HG02943 (cell line): Measurements from ENCODE around the gene ST7.

Experiments used
- ATAC-seq: cut with Tn5 transposase; IDR thresholded peaks from one replicate; pipeline ENCODE4 v1.9.1; 2021; ENCODE audit warnings: mild to moderate bottlenecking, low read depth, moderate library complexity; ENCODE audit not compliant: unreplicated experiment

The ST7 gene

DNA sequence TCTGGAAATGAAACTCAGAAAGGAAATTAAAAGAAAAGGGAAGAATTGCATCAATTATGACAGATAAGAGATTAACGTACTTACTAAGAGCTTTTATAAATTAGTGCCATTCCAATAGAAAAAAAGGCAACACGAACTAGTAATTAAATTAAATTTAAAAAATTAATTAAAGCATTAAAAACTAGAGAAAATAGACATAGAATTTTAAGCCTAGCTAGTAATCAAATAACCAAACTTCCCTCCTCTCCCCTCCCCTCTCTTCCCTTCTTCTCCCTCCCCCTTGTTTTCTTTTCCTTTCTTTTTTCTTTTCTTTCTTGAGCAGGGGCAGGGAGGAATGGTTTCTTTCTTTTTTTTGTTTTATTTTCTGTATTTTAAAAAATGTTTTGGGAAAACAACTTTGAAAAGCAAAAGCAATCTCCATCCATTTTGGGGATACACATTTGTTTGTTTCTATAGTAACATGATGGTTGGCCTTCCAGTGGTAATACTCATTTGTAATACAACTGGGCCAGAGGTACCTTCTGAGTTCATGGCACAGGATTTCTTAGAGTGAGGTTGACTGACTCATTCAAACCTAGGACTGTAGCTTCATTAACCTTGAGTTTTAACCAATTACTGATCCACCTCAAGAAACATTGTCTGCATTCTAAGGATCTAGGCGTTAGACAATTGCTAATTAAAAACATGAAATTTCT, 132.6 kb downstream of the ST7 start:
- no peak for ATAC-seq

GRCh38 chr7:117086788-117087187, 133.5 kb downstream of the ST7 start:
- no peak for ATAC-seq

DNA sequence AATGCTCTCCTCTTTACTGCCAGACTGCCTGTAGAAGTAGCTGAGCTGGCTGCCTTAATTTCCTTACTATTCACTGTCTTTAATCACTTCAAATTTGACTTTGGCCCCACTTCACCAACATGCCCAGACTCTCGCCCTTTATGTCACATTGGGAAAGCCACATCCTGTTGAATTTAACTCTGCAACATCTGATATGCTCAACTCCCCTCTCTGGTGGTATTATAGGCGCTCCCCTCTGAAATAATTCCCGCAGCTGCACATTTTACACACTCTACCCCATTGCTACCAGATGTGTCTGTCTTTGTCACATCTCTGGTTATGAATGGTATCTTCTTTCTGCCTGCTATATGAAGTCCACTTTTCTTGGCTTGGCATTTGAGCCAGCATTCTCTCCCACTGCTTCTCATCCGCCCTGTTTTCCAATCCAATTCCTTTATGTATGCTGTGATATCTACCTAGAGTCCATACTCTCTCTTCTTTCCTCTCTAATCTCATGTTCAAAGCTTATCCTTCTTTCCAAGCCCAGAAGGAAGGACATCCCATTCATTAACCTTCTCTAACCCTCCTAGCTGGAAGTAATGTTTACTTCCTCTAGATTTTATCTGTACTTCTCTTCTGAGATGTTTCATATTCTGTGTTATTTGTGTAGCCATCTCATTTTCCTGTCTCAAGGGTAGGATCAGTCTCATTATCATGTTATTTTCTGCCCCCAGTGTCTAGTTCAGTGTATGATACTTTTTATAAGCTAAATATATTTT, 134.5 kb downstream of the ST7 start:
- no peak for ATAC-seq

DNA sequence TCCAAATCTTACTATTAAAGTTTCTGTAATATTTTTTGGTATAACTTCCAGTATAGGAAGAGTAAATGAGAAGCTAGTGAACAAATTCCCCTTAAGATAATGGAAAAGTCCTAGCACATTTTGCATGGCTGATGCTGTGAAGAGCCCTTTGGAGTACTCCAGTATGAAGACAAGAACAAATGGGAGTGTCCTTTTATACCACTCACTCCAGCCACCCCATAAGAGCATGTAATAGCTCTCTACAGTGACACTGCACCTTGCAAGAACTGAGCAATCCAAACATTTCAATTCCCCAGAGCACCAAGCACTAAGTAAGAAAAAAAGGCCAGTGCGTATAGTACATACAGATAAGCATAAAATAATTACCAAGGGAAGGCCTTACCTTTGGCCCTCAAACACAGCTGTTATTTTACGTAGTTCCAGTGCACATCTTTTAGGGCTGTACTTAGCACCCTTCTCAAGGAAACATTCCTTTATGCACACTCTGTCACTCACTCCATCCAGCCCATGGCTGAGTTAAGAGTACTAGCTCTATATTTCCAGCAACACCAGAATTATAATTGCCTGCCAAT, 135.4 kb downstream of the ST7 start:
- no peak for ATAC-seq

- ATAC-seq, result no peak
These were observed 137.5 kb downstream of the ST7 start for GRCh38 chr7:117090791-117091190.

DNA sequence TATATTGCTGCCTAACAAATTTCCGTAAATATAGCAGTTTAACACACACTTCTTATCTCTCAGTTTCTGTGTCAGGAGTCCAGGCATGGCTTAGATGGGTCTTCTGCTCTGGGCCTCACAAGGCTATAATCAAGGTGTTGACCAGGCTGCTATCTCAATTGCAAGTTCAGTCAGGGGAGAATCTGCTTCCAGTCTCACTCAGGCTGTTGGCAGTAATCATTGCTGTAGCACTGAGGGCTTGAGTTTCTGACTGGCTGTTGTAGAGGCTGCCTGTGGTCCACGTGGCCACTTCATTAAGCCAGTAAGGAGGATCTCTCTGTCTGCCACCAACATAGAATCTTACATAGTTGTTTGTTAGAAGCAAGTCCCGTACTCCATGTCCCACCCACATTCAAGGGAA, 138.4 kb downstream of the ST7 start:
- no peak for ATAC-seq

DNA sequence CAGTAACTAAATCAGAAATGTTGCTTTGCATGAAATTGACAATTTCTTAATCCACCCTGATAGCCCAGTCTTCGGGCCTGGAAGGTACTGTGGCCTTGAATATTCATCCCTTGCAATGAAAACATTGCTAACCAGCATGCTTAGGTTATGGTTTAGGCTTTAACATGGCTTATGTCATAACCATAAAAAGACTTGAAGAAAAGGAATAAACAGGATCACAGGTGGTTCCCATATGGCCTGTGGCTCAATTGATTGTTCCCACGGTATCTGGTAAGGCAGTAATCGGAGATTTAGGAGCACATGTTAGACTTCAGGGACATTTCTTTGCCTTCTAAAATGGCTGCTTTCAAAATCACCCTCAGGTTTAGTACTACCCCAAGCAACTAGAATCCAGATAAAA, 139.5 kb downstream of the ST7 start:
- no peak for ATAC-seq

GRCh38 chr7:117094457-117094856, 141.2 kb downstream of the ST7 start:
- ATAC-seq, result no peak

- ATAC-seq, result no peak
These were observed 141.8 kb downstream of the ST7 start for GRCh38 chr7:117095055-117095454.

DNA sequence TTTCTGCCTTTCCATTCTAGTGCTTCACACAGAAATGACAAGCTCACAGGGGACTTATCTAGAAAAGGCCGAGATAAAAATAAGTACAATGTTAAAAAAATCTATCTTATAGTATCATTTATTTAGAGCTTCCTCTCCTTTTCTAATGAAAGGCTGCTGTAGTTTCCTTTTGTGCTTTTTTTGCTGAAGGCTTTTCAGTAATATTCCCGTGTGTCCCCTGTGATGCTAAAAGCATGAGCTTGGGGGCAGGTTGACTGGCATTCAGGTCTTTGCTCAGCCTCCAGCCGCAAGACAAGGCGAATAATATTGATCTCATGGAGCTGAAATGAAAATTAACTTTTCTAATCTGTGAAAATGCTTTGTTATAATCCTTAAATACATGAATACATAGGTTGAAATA, 143.0 kb downstream of the ST7 start:
- ATAC-seq, result no peak

DNA sequence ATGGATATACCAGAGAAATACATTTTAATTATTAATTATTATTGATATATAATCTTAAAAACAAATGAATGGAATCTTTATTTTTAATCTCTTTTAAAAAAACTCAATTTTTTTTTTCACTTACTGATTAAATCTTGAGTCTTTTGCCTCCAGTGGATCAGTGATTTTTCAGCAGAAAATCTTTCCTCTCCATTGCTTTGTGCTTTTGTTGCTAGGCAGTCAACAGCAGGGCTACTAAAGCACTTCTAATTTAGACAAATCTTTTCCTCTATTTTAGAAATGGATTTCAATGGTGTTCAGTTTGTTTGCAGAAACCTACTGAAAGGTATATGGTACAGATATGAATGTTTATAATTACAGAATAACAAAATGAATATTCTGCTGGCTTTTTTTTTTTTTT, 143.6 kb downstream of the ST7 start:
- ATAC-seq, result no peak

DNA sequence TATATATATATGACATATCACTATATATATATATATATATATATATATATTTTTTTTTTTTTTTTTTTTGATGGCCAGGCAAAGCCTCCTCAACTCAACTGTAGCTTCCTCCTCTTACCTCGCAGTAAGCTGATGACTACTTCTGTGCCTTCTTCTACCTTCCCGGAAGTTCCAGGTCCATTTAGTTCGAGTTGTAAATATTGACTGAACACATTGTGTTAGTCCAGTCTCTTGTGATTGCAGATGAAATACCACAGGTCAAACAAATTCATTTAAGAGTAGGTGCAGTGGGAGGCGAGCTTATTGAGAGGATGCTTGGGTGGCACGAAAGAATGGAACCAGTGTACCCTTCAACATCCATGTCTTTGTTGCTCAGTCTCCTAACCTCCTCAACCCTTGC, 144.6 kb downstream of the ST7 start:
- ATAC-seq, result no peak

- ATAC-seq, result no peak
These were observed 145.2 kb downstream of the ST7 start for GRCh38 chr7:117098457-117098856.

DNA sequence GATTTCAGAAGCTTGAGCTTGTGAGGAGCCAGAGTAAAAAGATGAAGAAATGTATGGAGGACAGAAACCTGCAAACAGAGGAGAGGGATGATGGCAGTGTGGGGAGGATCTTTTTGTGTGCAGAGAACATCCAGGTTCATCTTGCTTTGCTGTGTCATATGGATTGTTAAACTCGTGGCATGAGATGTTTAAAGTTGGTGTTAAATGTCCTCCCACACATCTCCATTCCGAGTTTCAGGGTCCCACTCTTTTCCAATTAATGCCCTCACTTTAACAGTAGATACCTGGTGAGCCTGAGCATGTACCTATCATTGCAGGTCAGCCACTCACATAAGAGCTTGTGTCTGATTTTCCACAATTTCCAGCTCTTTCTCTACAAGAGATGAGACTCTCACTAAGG, 147.7 kb downstream of the ST7 start:
- ATAC-seq, result no peak

DNA sequence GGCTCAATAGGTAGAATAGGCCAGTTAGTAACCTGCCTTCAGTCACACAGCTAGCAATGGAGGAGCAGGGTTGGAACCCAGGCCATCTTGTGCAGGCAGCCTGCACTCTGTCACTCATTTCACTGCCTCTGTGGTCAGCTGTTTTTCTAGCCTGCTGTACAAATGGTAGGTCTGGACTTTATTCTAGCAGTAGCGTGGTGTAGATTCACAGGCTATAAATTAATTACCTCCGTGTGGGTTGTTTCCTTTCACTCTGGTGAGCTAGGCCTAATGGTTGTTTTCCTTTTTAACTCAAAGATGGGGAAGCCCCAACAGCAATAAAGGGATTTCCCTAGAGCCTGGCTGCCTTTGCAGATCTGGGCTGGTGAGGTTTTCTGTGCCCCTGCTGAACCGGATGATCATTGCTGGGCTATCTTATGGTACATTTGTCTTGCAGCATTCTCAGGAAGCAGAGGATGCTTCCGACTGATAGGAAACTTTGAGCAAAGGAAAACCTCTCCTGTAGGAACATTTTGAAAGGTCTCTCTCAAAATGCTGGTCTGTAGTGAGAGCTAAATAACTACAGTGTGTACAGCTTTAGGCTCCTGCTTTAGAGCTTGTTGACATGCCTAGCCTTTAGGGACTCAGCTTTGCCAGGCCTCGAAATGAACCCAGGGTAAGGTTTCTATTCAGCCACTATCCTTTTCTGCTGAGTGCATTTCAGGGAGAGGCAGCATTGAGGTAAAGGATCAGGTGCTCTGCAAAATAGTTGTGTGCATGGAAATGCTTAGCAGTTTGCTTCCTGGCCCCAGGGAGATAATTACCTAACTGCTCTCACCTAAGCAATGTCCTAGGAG, 157.4 kb downstream of the ST7 start:
- peak; percentile 91 for ATAC-seq

GRCh38 chr7:117111535-117111934, 158.2 kb downstream of the ST7 start:
- ATAC-seq, result no peak

DNA sequence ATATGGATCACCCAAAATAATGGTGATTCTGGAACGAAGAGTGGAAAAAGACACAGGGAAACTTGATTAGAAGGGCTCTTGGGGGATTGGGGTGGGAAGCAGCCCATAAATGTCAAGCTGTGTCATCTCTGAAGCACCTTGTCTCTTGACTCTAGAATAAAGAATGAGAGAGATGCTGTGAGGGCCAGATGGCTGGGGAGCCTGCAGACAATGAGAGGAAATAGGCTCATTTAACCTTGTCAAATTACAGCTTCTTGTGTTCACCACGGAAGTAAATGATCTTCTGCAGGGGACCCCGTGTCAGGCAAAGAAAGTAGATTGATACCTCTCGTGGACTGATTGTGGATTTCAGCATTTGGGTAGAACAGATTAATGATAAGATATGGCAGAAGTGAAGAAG, 159.3 kb downstream of the ST7 start:
- ATAC-seq, result no peak

DNA sequence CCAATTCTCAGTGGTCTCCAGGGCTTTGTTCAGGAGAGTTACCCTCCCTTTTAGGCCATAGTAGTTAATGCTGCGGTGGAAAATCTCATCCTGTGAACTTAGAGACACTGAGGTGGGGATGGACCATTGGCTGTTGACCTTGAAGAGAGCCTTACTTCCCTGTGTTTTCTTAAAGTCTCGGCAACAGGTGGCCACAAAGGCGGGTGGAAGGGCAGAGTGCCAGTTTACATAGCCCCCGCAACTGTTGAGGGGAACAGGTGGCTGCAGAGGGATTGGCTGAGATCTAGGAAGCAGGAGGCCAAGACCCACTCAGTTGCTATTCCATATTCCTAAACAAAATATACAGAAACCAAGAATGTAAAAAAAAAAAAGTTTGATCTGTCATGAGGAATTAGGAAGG, 160.6 kb downstream of the ST7 start:
- ATAC-seq, result no peak

DNA sequence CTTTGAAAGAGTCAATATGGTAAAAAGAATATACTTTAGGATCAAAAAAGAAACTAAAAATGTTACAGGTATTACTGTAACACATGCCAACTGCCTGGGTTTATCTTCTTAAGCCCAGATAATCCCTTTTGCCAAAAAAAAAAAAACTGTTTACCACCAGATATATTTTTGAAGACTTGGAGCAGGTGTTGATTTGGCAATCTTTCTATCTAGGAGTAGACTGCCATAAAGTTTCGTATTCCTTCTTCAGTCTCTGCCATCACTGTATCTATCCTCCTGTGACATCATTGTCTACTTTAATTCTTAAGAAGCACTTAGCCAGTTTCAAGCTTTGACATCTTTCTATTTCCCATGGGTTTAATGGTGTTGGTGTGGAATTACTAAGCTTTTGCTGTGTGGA, 161.0 kb downstream of the ST7 start:
- ATAC-seq, result no peak

GRCh38 chr7:117116211-117116610, 162.9 kb downstream of the ST7 start:
- no peak for ATAC-seq

DNA sequence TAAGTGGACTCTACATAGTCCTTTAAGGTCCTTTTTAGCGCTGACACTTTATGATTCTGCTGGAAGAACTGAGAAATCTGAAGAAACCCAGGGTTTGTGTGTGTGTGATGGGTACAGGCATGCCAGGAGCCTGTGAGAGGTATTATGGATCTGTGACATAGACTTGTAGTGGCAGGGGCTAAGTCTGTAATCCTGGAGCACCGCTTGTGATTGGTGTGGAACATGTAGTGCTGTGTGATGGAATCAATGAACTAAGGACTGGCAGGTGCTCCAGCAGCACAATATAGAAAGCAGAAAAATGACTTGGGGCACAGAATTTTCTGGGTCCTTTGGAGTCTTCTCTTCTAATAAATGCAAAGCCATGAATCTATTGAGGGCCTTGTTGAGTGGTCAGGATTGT, 163.9 kb downstream of the ST7 start:
- ATAC-seq, result no peak
